Activated T-helper 17 cell treated with anti-CD3 and anti-CD28 coated beads, Interleukin-2, amount 50 U/mL, for 72 hours (primary cell): Measurements from ENCODE around the gene BSDC1. TPM values are rescaled to one million over a fixed set of nuclear protein-coding genes. Genes with fewer than 3 reads are reported as not detected.

Experiments
- ATAC-seq: fragments of 150-1000 bp; cut with Tn5 transposase; replicated peaks from 2 replicates; pipeline ENCODE4 v1.10.0; 2021; ENCODE audit warnings: mild to moderate bottlenecking, moderate library complexity
- H3K27ac Mint-ChIP-seq: one replicate; pipeline ENCODE4 v1.8.0; 2022; ENCODE audit warnings: mixed read lengths
- H3K27me3 Mint-ChIP-seq: one replicate; pipeline ENCODE4 v1.8.0; 2022; ENCODE audit warnings: mixed read lengths
- H3K36me3 Mint-ChIP-seq: one replicate; pipeline ENCODE4 v1.8.0; 2022; ENCODE audit warnings: low read depth, mild to moderate bottlenecking, mixed read lengths
- H3K4me1 Mint-ChIP-seq: one replicate; pipeline ENCODE4 v1.8.0; 2022; ENCODE audit warnings: mixed read lengths
- H3K4me3 Mint-ChIP-seq: one replicate; pipeline ENCODE4 v1.8.0; 2022; ENCODE audit warnings: mild to moderate bottlenecking, mixed read lengths
- H3K9me3 Mint-ChIP-seq: one replicate; pipeline ENCODE4 v1.8.0; 2022; ENCODE audit warnings: mixed read lengths
- total RNA-seq, 2 donors: library from RNA; stranded (reverse); gene quantifications; one replicate each; pipeline ENCODE4 v1.2.3, GENCODE V29; 2022

Gene BSDC1
- total RNA-seq, 2 donors from 2014 or later, result 46.1 to 71.6 TPM

- no peak for ATAC-seq
- Mint-ChIP-seq H3K27me3 (no peaks in the 10 kb centered on the region), H3K27ac (peak overlapping the region; percentile 0), H3K9me3 (no peaks in the 10 kb centered on the region), H3K4me3 (no peak overlapping the region), H3K4me1 (no peaks in the 10 kb centered on the region), H3K36me3 (peaks cover 62% of the 10 kb centered on the region)
Measured at GRCh38 chr1:32380057-32380456, 14.2 kb downstream of the BSDC1 start.

- no peaks in the 10 kb centered on the region for H3K9me3 Mint-ChIP-seq
- H3K36me3 Mint-ChIP-seq, result peaks cover 86% of the 10 kb centered on the region
- no peak overlapping the region for H3K27ac Mint-ChIP-seq
- H3K4me3 Mint-ChIP-seq, result no peak overlapping the region
- H3K4me1 Mint-ChIP-seq, result peaks cover 6% of the 10 kb centered on the region
- no peaks in the 10 kb centered on the region for H3K27me3 Mint-ChIP-seq
- no peak for ATAC-seq
Measured at GRCh38 chr1:32377541-32378220, 16.6 kb downstream of the BSDC1 start.

- H3K9me3 Mint-ChIP-seq, result no peaks in the 10 kb centered on the region
- no peak for ATAC-seq
- H3K4me3 Mint-ChIP-seq, result no peak overlapping the region
- H3K4me1 Mint-ChIP-seq, result peaks cover 13% of the 10 kb centered on the region
- H3K36me3 Mint-ChIP-seq, result peaks cover 99% of the 10 kb centered on the region
- H3K27ac Mint-ChIP-seq, result no peak overlapping the region
- H3K27me3 Mint-ChIP-seq, result no peaks in the 10 kb centered on the region
Measured at GRCh38 chr1:32376199-32376598, 18.0 kb downstream of the BSDC1 start.

GRCh38 chr1:32373996-32374592 lies 20.1 kb downstream of the BSDC1 start:
- no peak for ATAC-seq
- no peak overlapping the region for H3K4me3 Mint-ChIP-seq

GRCh38 chr1:32372149-32372756 lies 22.0 kb downstream of the BSDC1 start:
- no peaks in the 10 kb centered on the region for H3K9me3 Mint-ChIP-seq
- H3K4me1 Mint-ChIP-seq, result peaks cover 13% of the 10 kb centered on the region
- H3K36me3 Mint-ChIP-seq, result peaks cover 84% of the 10 kb centered on the region
- no peaks in the 10 kb centered on the region for H3K27me3 Mint-ChIP-seq
- H3K27ac Mint-ChIP-seq, result peak overlapping the region; percentile 9
- H3K4me3 Mint-ChIP-seq, result no peak overlapping the region
- ATAC-seq, result peak; percentile 90

More at GRCh38 chr1:32373996-32374592, 20.1 kb downstream of the BSDC1 start:
- Mint-ChIP-seq H3K27me3 (no peaks in the 10 kb centered on the region), H3K4me1 (peaks cover 13% of the 10 kb centered on the region), H3K9me3 (no peaks in the 10 kb centered on the region), H3K27ac (peak overlapping the region; percentile 9), H3K36me3 (peaks cover 86% of the 10 kb centered on the region)

- Mint-ChIP-seq H3K27ac (no peak overlapping the region), H3K4me1 (peaks cover 11% of the 10 kb centered on the region), H3K4me3 (no peak overlapping the region), H3K36me3 (peaks cover 72% of the 10 kb centered on the region), H3K9me3 (no peaks in the 10 kb centered on the region), H3K27me3 (no peaks in the 10 kb centered on the region)
- ATAC-seq, result no peak
Measured at GRCh38 chr1:32367912-32368635, 26.2 kb downstream of the BSDC1 start.

- peaks cover 4% of the 10 kb centered on the region for H3K27me3 Mint-ChIP-seq
- no peak for ATAC-seq
- H3K36me3 Mint-ChIP-seq, result peaks cover 71% of the 10 kb centered on the region
- peaks cover 12% of the 10 kb centered on the region for H3K4me1 Mint-ChIP-seq
- no peaks in the 10 kb centered on the region for H3K9me3 Mint-ChIP-seq
- H3K4me3 Mint-ChIP-seq, result no peak overlapping the region
- H3K27ac Mint-ChIP-seq, result peak overlapping the region; percentile 66
Measured at GRCh38 chr1:32365445-32365844, 28.8 kb downstream of the BSDC1 start.

- H3K27ac Mint-ChIP-seq, result no peak overlapping the region
- H3K4me3 Mint-ChIP-seq, result no peak overlapping the region
- H3K9me3 Mint-ChIP-seq, result no peaks in the 10 kb centered on the region
- H3K36me3 Mint-ChIP-seq, result peaks cover 71% of the 10 kb centered on the region
- no peak for ATAC-seq
- H3K27me3 Mint-ChIP-seq, result peaks cover 4% of the 10 kb centered on the region
- peaks cover 12% of the 10 kb centered on the region for H3K4me1 Mint-ChIP-seq
Measured at GRCh38 chr1:32364836-32365235, 29.4 kb downstream of the BSDC1 start.

- H3K27ac Mint-ChIP-seq, result no peak overlapping the region
- H3K4me3 Mint-ChIP-seq, result no peak overlapping the region
Measured at GRCh38 chr1:32363713-32364112, 30.5 kb downstream of the BSDC1 start.

GRCh38 chr1:32362474-32363313 lies 31.5 kb downstream of the BSDC1 start, which contains the start of the genes FAM229A and TSSK3:
Gene FAM229A (minus strand): TSS chr1:32362485. CDS start chr1:32362091, 394 bp downstream.
Gene TSSK3 (plus strand): TSS chr1:32362539. CDS start chr1:32362702, 163 bp downstream.
- Mint-ChIP-seq H3K4me3 (no peak within 1 kb of the TSS), H3K4me1 (peaks cover 12% of the 10 kb centered on the region), H3K27me3 (peaks cover 4% of the 10 kb centered on the region), H3K9me3 (no peaks in the 10 kb centered on the region), H3K36me3 (peaks cover 51% of the 10 kb centered on the region), H3K27ac (no peak within 1 kb of the TSS)
- ATAC-seq, result no peak

More at GRCh38 chr1:32363713-32364112, 30.5 kb downstream of the BSDC1 start:
- H3K4me1 Mint-ChIP-seq, result peaks cover 12% of the 10 kb centered on the region
- H3K27me3 Mint-ChIP-seq, result peaks cover 4% of the 10 kb centered on the region
- H3K9me3 Mint-ChIP-seq, result no peaks in the 10 kb centered on the region
- peaks cover 59% of the 10 kb centered on the region for H3K36me3 Mint-ChIP-seq
- ATAC-seq, result no peak

- Mint-ChIP-seq H3K4me1 (peaks cover 12% of the 10 kb centered on the region), H3K27ac (no peak overlapping the region), H3K27me3 (peaks cover 4% of the 10 kb centered on the region), H3K9me3 (no peaks in the 10 kb centered on the region), H3K4me3 (no peak overlapping the region), H3K36me3 (peaks cover 46% of the 10 kb centered on the region)
- peak; percentile 57 for ATAC-seq
Measured at GRCh38 chr1:32361674-32362473, 32.4 kb downstream of the BSDC1 start.

- no peak for ATAC-seq
- Mint-ChIP-seq H3K9me3 (no peaks in the 10 kb centered on the region), H3K4me1 (peaks cover 12% of the 10 kb centered on the region), H3K27me3 (peaks cover 4% of the 10 kb centered on the region), H3K4me3 (peak overlapping the region; percentile 72), H3K27ac (peak overlapping the region; percentile 77), H3K36me3 (peaks cover 44% of the 10 kb centered on the region)
Measured at GRCh38 chr1:32361308-32361673, 33.0 kb downstream of the BSDC1 start.

GRCh38 chr1:32358435-32358834 lies 35.8 kb downstream of the BSDC1 start:
- peaks cover 12% of the 10 kb centered on the region for H3K4me1 Mint-ChIP-seq
- peaks cover 4% of the 10 kb centered on the region for H3K27me3 Mint-ChIP-seq
- H3K4me3 Mint-ChIP-seq, result no peak overlapping the region
- no peak for ATAC-seq
- H3K27ac Mint-ChIP-seq, result no peak overlapping the region
- H3K36me3 Mint-ChIP-seq, result peaks cover 19% of the 10 kb centered on the region
- no peaks in the 10 kb centered on the region for H3K9me3 Mint-ChIP-seq
